H54 (cell line): ENCODE measurements around the gene SETD7.

Experiments
- DNase-seq: peaks from one replicate; pipeline ENCODE4 v3.0.0; 2011; ENCODE audit warnings: low spot score, mixed read lengths; ENCODE audit not compliant: insufficient read length
- FAIRE-seq: peaks from 3 replicates; lab custom pipeline; 2011; peaks lifted over from hg19 to GRCh38; lab: Jason Lieb, UNC
- POLR2A ChIP-seq: IDR thresholded peaks from 2 replicates; pipeline ENCODE4 v1.6.1; 2011; ENCODE audit warnings: low read depth, mild to moderate bottlenecking, low read length

Gene SETD7

GRCh38 chr4:139525414-139525813 lies 30.6 kb downstream of the SETD7 start:
- TF ChIP-seq POLR2A: no peak
- DNase-seq (no peak), FAIRE-seq (no peak)

- TF ChIP-seq POLR2A: no peak
- DNase-seq: no peak
- no peak for FAIRE-seq
Observed at GRCh38 chr4:139524062-139524631, 31.9 kb downstream of the SETD7 start.

GRCh38 chr4:139523076-139523475 lies 32.9 kb downstream of the SETD7 start:
- FAIRE-seq (no peak), DNase-seq (no peak)
- no peak for TF ChIP-seq POLR2A

- no peak for FAIRE-seq
- TF ChIP-seq POLR2A: no peak
- DNase-seq: no peak
Observed at GRCh38 chr4:139522457-139522856, 33.6 kb downstream of the SETD7 start.

- FAIRE-seq (no peak), DNase-seq (no peak)
- no peak for TF ChIP-seq POLR2A
Observed at GRCh38 chr4:139521754-139522401, 34.1 kb downstream of the SETD7 start.

GRCh38 chr4:139515531-139515958 lies 40.5 kb downstream of the SETD7 start:
- no peak for DNase-seq
- no peak for FAIRE-seq
- no peak for TF ChIP-seq POLR2A

GRCh38 chr4:139514382-139515059 lies 41.5 kb downstream of the SETD7 start:
- TF ChIP-seq POLR2A: no peak
- FAIRE-seq (no peak), DNase-seq (no peak)

GRCh38 chr4:139511320-139511719 lies 44.7 kb downstream of the SETD7 start:
- FAIRE-seq: no peak
- TF ChIP-seq POLR2A: no peak
- no peak for DNase-seq

- DNase-seq (no peak), FAIRE-seq (no peak)
- no peak for TF ChIP-seq POLR2A
Observed at GRCh38 chr4:139509727-139510410, 46.1 kb downstream of the SETD7 start.

- TF ChIP-seq POLR2A: no peak
Observed at GRCh38 chr4:139508581-139509237, 47.3 kb downstream of the SETD7 start.

GRCh38 chr4:139506774-139507173 lies 49.2 kb downstream of the SETD7 start:
- FAIRE-seq (no peak), DNase-seq (no peak)
- no peak for TF ChIP-seq POLR2A

More at GRCh38 chr4:139508581-139509237, 47.3 kb downstream of the SETD7 start:
- DNase-seq: no peak
- FAIRE-seq: no peak

GRCh38 chr4:139503622-139504166 lies 52.3 kb downstream of the SETD7 start:
- TF ChIP-seq POLR2A: no peak
- DNase-seq: no peak

More at GRCh38 chr4:139503622-139504166, 52.3 kb downstream of the SETD7 start:
- no peak for FAIRE-seq
